NCI-H1417 treated with DMSO at 0.1 percent for 48 hours (cell line): ENCODE results near the gene CEACAM5.
"Not testable (repeated sequence)": the region's sequence is repeated elsewhere in the genome, so short reads cannot be mapped to it uniquely, and the experiment has no call there.

Experiments
- DNase-seq: peaks from one replicate; lab custom pipeline; 2025; lab: John Stamatoyannopoulos, UW

CEACAM5 gene

DNA sequence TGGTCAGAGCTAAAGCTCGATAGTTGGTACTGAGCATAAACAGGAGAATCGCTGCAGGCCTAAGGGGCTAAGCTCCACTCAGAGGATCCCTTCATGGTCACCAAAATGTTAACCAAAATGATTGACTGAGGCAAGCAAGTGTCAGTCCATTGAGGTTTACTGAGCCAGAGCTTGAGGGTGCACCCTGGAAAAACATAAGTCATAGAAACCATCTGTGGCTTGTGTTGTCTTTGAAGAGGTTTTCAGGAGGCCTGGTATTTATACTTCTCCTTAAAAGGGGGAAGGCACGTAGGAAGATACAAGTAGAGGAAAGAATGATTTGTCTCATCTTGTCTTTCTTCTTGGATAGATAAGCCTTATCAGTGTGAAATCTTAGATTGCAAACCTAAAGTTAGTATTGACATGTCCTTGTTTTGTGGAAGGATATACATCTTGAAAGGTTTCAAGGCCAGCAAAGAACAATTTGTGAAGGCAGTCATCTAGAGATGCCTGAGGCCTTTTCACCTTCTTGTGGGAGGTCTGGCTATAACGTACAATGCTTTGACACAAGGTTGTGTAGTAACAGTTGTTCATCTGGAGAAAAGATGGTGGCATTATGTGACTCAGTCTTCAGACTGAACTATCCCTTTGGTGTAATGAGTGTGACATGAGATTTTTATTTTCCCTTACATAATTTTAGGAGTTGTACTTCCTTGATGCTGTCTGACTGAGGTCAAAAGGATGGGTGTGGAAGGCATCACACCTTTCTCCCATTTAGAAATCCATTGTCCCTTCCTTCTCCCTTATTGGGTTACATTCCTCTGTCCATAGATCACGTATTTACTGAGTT lies 32.2 kb downstream of the CEACAM5 start:
- no peak for DNase-seq

DNA sequence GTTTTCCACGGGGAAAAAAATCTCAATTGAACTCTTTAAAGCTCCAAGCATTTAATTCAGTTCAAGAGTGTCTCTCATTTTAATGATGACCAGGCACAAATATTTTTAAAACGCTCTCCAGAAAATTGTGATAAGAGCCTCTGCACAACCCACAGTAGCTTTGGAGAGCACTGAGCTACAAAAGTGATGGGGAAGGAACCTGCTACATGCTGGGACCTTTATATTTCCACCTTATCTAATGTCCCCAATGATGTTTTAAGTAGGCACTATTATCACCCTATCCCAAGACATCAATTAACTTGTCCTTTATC lies 32.8 kb downstream of the CEACAM5 start:
- no peak for DNase-seq

DNA sequence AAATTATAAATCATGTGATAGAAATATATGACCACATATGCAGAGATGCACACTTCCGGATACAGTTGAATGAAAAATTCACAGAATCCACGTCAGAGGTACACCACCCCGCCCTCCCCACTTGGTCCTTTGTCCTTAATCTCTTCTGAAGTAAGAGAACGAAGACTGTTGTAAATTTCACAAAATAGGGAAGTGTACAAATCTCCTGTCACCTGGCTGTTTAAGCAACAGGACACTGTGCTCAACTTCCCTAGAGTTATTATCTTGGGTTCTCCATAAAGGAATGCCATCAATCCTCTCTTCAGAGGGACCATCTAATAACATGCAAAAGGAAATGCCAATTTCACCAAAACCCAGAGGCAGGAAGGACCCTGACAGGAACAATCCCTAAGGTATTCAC lies 36.4 kb downstream of the CEACAM5 start:
- no peak for DNase-seq

DNA sequence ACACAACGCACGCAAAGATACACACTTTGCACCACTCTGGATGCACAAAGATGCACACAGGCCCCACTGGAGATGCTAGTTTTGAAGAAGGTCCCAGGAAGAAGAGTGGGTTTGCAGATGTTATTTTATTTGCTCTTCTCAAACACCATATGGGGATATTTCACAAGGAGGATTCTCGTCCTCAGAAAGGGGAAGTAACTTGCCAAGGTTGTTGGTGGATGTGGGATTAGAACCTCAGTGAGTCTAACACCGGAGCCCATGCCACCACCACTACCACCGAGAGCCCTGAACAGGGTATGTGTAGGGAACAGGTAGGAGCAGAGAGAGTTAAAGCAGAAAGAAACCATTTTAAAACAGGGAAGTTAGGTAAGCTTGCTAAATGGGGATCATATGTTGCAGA lies 37.3 kb downstream of the CEACAM5 start:
- no peak for DNase-seq

- DNase-seq: no peak
These were observed 38.3 kb downstream of the CEACAM5 start for GRCh38 chr19:41746593-41747227.

DNA sequence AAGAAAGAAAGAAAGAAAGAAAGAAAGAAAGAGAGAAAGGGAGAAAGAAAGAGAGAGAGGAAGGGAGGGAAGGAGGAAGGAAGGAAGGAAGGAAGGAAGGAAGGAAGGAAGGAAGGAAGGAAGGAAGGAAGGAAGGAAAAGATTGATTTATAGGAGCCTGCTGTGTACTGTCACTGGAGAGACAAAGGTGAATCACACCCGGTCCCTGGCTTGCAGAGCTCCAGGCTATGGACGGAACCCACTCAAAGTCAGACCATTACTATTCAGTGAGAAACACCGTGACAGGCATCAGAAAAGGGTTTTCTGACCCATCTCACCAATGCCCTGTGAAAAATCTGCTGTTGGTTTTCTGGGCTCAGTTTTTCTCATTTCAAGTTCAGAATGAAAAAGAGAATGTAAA lies 39.6 kb downstream of the CEACAM5 start:
- no peak for DNase-seq

DNA sequence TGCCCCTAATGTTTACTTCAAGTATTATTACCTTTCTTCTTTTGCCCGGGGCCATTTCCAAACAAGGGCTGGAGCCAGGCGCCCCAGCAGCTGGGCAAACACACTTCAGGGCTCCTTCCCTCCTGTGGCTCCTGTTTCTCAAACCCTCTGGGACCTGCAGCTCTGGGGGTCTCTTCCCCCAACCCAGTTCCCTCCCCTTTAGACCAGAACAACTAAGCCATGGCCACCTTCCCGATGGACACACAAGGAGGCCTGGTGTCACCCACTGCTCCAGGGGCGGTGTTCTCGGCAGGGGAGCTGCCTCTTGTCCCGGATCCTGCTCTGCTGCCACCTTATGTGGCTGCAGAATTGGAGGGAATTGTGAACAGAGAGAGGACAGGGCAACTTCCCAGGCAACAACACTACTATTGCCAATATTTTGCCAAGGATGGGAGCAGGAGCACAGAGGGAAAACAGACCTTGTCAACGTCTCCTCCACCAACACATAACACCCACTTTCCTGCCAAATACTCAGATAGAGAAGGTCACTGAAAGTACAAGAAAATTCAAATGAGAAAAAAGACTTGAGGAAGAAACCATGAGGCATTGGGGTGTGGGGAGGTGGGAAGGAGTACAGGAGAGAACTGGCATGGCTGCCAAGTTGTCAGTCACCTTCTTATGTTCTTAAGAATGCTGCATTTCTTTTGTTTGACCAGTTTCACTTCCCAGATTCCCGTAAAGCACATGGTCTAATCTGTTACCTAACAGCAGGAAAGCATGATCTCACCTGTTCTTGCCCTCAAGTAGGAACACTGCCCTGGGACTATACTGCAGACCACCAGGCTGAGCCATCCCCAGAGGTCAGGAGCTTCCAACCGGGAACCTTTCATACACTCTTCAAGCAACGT lies 42.1 kb downstream of the CEACAM5 start:
- DNase-seq: not testable (repeated sequence)

DNA sequence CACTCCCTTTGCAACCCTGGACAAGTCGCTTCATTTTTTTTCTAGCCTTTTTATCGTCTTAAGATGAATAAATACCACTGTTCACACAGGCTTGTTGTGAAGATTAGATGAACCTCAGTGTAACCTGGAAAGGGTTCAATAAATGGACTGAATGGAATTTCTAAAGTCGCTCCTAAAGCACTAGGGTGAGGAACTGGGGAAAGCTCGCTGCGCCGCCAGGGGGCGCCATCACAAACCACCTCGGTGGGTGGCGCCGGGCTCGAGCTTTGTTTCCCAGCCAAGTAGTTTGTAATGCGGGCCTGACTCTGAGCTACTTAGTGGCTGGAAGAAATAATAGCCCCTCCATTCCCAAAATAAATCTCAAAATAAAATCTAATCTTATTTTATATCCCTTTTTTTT lies 44.7 kb downstream of the CEACAM5 start:
- no peak for DNase-seq

DNA sequence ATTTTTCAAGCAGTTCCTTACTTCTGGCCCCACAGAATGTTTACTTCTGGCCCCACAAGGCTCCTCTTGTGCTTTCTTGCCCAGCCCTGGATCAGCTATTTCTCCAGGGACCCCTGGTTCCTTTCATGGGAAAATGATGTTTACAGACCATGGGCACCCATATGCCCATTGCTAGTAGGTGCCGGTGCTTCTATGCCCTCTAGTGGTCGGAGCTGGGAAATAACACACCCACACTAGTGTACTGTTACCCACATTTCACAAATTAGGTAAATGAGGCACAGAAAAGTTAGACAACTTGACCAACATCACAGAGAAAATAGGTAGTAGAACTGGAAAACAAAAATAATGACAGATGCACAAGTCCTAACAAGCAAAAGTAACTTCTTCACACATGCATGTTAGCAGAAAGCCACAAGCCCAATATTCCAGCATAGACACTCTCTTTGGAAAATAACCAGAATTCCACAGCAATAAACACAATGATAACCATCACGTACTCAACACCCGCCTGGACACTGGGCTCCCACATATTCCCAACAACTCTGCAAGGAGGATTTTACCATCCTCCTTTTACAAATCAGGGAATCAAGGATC lies 45.6 kb downstream of the CEACAM5 start:
- no peak for DNase-seq

DNA sequence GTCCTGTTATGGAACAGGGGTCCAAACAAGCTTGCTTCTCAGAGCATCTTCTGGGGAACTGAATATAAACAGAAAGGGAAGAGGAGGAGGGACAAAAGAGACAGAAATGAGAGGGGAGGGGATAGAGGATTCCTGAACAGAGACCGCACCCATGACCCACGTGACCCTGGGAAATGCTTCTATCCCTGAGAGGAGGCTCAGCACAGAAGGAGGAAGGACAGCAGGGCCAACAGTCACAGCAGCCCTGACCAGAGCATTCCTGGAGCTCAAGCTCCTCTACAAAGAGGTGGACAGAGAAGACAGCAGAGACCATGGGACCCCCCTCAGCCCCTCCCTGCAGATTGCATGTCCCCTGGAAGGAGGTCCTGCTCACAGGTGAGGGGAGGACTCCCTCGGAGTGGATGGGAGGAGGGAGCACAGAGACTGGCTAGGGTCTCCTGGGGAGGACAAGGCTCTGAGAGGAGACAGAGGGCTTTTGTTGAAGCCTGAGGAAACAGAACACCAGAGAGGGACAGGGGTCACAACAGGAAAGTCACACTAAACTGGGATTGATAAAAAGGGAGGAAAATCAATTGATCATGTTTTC lies 47.0 kb downstream of the CEACAM5 start, which contains the start of gene CEACAM6:
Gene CEACAM6 (plus strand): TSS at position 203 of the 586 bp plus-strand sequence. CDS start 109 bp downstream, at position 312.
- no peak for DNase-seq

GRCh38 chr19:41758846-41759245 lies 50.4 kb downstream of the CEACAM5 start:
- DNase-seq: no peak

- DNase-seq: no peak
These were observed 58.7 kb downstream of the CEACAM5 start for GRCh38 chr19:41767115-41767514.

DNA sequence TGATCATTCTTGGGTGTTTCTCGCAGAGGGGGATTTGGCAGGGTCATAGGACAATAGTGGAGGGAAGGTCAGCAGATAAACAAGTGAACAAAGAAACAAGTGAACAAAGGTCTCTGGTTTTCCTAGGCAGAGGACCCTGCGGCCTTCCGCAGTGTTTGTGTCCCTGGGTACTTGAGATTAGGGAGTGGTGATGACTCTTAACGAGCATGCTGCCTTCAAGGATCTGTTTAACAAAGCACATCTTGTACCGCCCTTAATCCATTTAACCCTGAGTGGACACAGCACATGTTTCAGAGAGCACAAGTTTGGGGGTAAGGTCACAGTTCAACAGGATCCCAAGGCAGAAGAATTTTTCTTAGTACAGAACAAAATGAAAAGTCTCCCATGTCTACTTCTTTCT lies 59.7 kb downstream of the CEACAM5 start:
- not testable (repeated sequence) for DNase-seq

- no peak for DNase-seq
These were observed 61.2 kb downstream of the CEACAM5 start for GRCh38 chr19:41769608-41770007.

GRCh38 chr19:41771410-41771809 lies 63.0 kb downstream of the CEACAM5 start:
- DNase-seq: no peak

DNA sequence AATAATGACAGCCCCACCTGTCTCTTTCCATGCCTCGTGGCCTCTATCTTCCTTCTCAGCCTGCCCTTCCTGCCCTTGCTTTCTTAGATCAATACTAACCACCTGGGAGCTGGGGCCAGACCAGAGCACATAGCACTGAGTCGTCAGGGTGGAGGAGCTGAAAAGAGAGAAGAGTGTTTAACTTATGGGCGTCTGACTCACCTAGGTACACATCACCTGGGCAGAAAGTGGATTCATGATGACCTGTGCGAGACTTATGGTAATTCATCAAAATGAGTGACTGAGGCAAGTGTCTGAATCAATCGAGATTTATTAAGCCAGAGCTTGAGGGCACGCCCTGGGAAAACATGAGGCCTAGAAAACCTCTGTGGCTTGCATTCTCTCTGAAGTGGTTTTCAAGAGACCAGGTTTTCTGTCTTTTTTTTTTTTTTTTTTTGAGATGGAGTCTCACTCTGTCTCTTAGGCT lies 66.1 kb downstream of the CEACAM5 start:
- DNase-seq: peak; percentile 73

GRCh38 chr19:41776700-41777099 lies 68.3 kb downstream of the CEACAM5 start:
- DNase-seq: no peak
